ENCODE results near the gene OTULIN. TPM values are rescaled to one million over a fixed set of nuclear protein-coding genes. Genes with fewer than 3 reads are reported as not detected.

The OTULIN gene
- 18.5 TPM for total RNA-seq

DNA sequence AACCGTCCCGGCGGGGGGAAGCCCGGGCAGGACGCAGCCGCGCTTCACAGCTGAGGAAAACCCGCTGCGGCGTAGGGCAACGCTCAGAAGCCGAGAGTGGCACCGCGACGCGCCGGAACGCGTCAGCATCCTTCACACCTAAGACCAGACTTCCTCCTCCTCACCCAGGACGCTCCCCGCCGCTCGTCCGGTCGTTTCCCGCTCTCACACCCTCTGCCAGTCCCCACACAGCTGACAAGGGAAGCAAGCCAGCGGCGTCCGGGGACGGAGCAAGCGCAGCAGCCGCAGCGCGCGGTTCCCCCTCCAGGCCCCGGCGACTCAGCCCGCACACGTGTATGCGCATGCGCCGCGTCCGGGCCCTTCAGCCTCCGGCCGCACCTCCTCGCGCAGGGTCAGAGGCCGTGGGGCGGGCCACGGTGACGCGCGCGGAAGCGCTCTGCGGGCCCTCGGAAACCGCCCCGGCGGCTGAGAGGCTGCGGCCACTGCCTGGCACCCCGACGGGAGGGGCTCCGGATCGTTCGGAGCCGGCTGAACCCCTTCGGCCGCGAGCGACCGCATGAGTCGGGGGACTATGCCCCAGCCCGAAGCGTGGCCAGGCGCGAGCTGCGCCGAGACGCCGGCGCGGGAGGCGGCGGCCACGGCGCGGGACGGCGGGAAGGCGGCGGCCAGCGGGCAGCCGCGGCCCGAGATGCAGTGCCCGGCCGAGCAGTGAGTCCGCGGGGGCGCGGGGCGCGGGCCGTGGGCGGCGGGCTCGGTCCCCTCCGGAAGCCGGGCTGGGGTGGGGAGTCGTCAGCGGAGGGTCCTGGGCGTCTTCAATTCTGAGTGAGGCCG, at the start of gene OTULIN:
Gene OTULIN (plus strand): TSS at position 449 of the 831 bp plus-strand sequence. CDS start 108 bp downstream, at position 557.

Other genes with a start within 250 kb of the OTULIN start
- 14.1 TPM for gene OTULINL, start 82.9 kb upstream of the OTULIN start, total RNA-seq
- gene ANKH, start 207.1 kb downstream of the OTULIN start, total RNA-seq = 50.3 TPM